Vagina (tissue), 2 donors: ENCODE data around the gene OR8D4.

ENCODE experiments used
- POLR2A ChIP-seq, 2 donors: fragments of 450-650 bp; IDR thresholded peaks; one replicate each; pipeline ENCODE4 v1.6.1; 2017; ENCODE audit warnings: antibody characterized with exemption in 2 of 2, mild to moderate bottlenecking in 2 of 2, moderate library complexity in 2 of 2
- TF ChIP-seq, protein P1 (sequence below), 3 experiments: fragments of 450-650 bp in 2 of 3; fragments of 200-600 bp in 1 of 3; sonication (generic) in 1 of 3; IDR thresholded peaks; one replicate each; pipeline ENCODE4 v1.5.1; 2017 to 2019; ENCODE audit warnings: antibody characterized with exemption in 3 of 3, mild to moderate bottlenecking in 2 of 3, moderate library complexity in 2 of 3

DNA sequence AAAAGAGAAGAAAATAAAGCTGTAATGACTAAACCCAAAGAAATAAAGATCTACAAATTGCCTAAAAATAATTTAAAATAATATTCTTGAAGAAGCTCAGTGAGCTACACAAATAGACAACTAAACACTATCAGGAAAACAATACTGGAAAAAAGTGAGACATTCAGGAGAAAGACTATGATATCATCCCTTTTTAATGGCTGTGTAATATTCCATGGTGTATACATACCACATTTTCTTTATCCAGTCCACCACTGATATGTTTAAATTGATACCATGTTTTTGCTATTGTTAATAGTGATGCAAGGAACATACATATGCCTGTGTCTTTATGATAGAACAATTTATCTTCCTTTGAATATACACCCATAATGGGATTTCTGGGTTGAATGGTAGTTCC lies 54.8 kb downstream of the OR8D4 start:
- TF ChIP-seq, protein P1, sequence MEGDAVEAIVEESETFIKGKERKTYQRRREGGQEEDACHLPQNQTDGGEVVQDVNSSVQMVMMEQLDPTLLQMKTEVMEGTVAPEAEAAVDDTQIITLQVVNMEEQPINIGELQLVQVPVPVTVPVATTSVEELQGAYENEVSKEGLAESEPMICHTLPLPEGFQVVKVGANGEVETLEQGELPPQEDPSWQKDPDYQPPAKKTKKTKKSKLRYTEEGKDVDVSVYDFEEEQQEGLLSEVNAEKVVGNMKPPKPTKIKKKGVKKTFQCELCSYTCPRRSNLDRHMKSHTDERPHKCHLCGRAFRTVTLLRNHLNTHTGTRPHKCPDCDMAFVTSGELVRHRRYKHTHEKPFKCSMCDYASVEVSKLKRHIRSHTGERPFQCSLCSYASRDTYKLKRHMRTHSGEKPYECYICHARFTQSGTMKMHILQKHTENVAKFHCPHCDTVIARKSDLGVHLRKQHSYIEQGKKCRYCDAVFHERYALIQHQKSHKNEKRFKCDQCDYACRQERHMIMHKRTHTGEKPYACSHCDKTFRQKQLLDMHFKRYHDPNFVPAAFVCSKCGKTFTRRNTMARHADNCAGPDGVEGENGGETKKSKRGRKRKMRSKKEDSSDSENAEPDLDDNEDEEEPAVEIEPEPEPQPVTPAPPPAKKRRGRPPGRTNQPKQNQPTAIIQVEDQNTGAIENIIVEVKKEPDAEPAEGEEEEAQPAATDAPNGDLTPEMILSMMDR (IDR thresholded peaks at IDR 0.05) = no peak
- TF ChIP-seq POLR2A (IDR thresholded peaks at IDR 0.05) = no peak
